Trophoblast cell (in vitro differentiated cells and primary cell): Measurements from ENCODE around the gene MTHFD1L.

ENCODE experiments used
- DNase-seq, 2 donors: peaks; one replicate each; pipeline ENCODE4 v3.0.0-alpha.2; 2016
- H2AFZ ChIP-seq: 2 replicates; pipeline ENCODE4 v1.6.1; 2013; ENCODE audit warnings: low read length, moderate library complexity, mild to moderate bottlenecking; ENCODE audit not compliant: insufficient read depth, poor library complexity
- H2AK5ac ChIP-seq: 2 replicates; pipeline ENCODE4 v1.6.1; 2013; ENCODE audit warnings: mild to moderate bottlenecking, low read length
- H2BK120ac ChIP-seq: 2 replicates; pipeline ENCODE4 v1.6.1; 2013; ENCODE audit warnings: low read length, mild to moderate bottlenecking, moderate library complexity; ENCODE audit not compliant: insufficient read depth, poor library complexity
- H2BK12ac ChIP-seq: 2 replicates; pipeline ENCODE4 v1.6.1; 2013; ENCODE audit warnings: mild to moderate bottlenecking, low read length, moderate library complexity
- H2BK5ac ChIP-seq: 2 replicates; pipeline ENCODE4 v1.6.1; 2013; ENCODE audit warnings: low read length, low read depth, moderate library complexity, mild to moderate bottlenecking; ENCODE audit not compliant: poor library complexity
- H3K14ac ChIP-seq: 2 replicates; pipeline ENCODE4 v1.6.1; 2013; ENCODE audit warnings: mild to moderate bottlenecking, low read length
- H3K18ac ChIP-seq: 2 replicates; pipeline ENCODE4 v1.6.1; 2013; ENCODE audit warnings: mild to moderate bottlenecking, low read length
- H3K23ac ChIP-seq: 2 replicates; pipeline ENCODE4 v1.6.1; 2013; ENCODE audit warnings: low read length
- H3K27ac ChIP-seq: 2 replicates; pipeline ENCODE4 v1.5.1; 2013; ENCODE audit warnings: low read depth, mild to moderate bottlenecking, inconsistent platforms, low read length, moderate library complexity
- H3K27me3 ChIP-seq: 2 replicates; pipeline ENCODE4 v1.6.1; 2013; ENCODE audit warnings: inconsistent platforms, mild to moderate bottlenecking, low read length, moderate library complexity; ENCODE audit not compliant: insufficient read depth
- H3K36me3 ChIP-seq, 2 experiments: 1 replicate in 1 of 2; 2 replicates in 1 of 2; pipeline ENCODE4 v1.6.1; 2013; ENCODE audit warnings: low read length in 2 of 2, mild to moderate bottlenecking in 2 of 2, moderate library complexity in 1 of 2; ENCODE audit not compliant: insufficient read depth in 2 of 2, control insufficient read depth in 1 of 2
- H3K4ac ChIP-seq: 2 replicates; pipeline ENCODE4 v1.6.1; 2013; ENCODE audit warnings: low read depth, mild to moderate bottlenecking, low read length, moderate library complexity
- H3K4me1 ChIP-seq, 2 experiments: 1 replicate in 1 of 2; 2 replicates in 1 of 2; pipeline ENCODE4 v1.6.1; 2013; ENCODE audit warnings: low read length in 2 of 2, mild to moderate bottlenecking in 2 of 2, moderate library complexity in 1 of 2; ENCODE audit not compliant: insufficient read depth in 2 of 2, control insufficient read depth in 1 of 2
- H3K4me2 ChIP-seq: 2 replicates; pipeline ENCODE4 v1.6.1; 2013; ENCODE audit warnings: inconsistent platforms, mild to moderate bottlenecking, low read length, moderate library complexity
- H3K4me3 ChIP-seq: 2 replicates; pipeline ENCODE4 v1.5.1; 2013; ENCODE audit warnings: mild to moderate bottlenecking, low read depth, low read length, inconsistent platforms
- H3K79me1 ChIP-seq: one replicate; pipeline ENCODE4 v1.6.1; 2013; ENCODE audit warnings: low read length
- H3K79me2 ChIP-seq: 2 replicates; pipeline ENCODE4 v1.6.1; 2013; ENCODE audit warnings: low read length, mild to moderate bottlenecking; ENCODE audit not compliant: control insufficient read depth, insufficient read depth, poor library complexity
- H3K9ac ChIP-seq: 2 replicates; pipeline ENCODE4 v1.6.1; 2013; ENCODE audit warnings: mild to moderate bottlenecking, low read length
- H3K9me3 ChIP-seq: 2 replicates; pipeline ENCODE4 v1.6.1; 2013; ENCODE audit warnings: low read depth, mild to moderate bottlenecking, control low read depth, inconsistent platforms, low read length; ENCODE audit not compliant: insufficient read depth
- H4K12ac ChIP-seq: 2 replicates; pipeline ENCODE4 v1.6.1; 2013; ENCODE audit warnings: low read depth, mild to moderate bottlenecking, low read length, moderate library complexity
- H4K8ac ChIP-seq: 2 replicates; pipeline ENCODE4 v1.6.1; 2013; ENCODE audit warnings: low read depth, mild to moderate bottlenecking, low read length, moderate library complexity
- H4K91ac ChIP-seq: one replicate; pipeline ENCODE4 v1.6.1; 2013; ENCODE audit warnings: low read depth, mild to moderate bottlenecking, low read length, moderate library complexity
- WGBS: extraction: QIAGEN DNeasy Blood & Tissue Kit; methylation state at CpG from one replicate; pipeline ENCODE4 v1.1.7; 2013; ENCODE audit warnings: missing lambda C conversion rate; ENCODE audit not compliant: insufficient read length, insufficient coverage; ENCODE audit errors: extremely low coverage; 5-methylcytosine and 5-hydroxymethylcytosine counted together

The MTHFD1L gene

GRCh38 chr6:150898399-150899170 lies 33.1 kb downstream of the MTHFD1L start:
- Histone ChIP-seq H2BK5ac (no peak overlapping the region), H3K23ac (no peak overlapping the region), H3K27ac (peak overlapping the region; percentile 20), H3K9ac (no peak overlapping the region), H3K4me2 (no peak overlapping the region), H3K4me3 (no peak overlapping the region), H2AFZ (no peak overlapping the region), H2BK120ac (no peak overlapping the region), H3K4ac (no peak overlapping the region), H3K14ac (no peak overlapping the region), H3K18ac (no peak overlapping the region), H3K79me2 (no peaks in the 10 kb centered on the region), H4K12ac (no peak overlapping the region), H3K79me1 (no peaks in the 10 kb centered on the region), H2BK12ac (no peak overlapping the region), H2AK5ac (no peak overlapping the region), H4K91ac (no peak overlapping the region), H3K4me1 (peaks cover 7 to 10% of the 10 kb centered on the region in 2 experiments), H3K27me3 (no peaks in the 10 kb centered on the region), H3K9me3 (no peaks in the 10 kb centered on the region), H4K8ac (no peak overlapping the region), H3K36me3 (peaks cover 0 to 10% of the 10 kb centered on the region in 2 experiments)
- peak in 1 of 2 donors; percentile 72 for DNase-seq
- no CpG with 5 or more reads among the region's 11 CpGs for WGBS

DNA sequence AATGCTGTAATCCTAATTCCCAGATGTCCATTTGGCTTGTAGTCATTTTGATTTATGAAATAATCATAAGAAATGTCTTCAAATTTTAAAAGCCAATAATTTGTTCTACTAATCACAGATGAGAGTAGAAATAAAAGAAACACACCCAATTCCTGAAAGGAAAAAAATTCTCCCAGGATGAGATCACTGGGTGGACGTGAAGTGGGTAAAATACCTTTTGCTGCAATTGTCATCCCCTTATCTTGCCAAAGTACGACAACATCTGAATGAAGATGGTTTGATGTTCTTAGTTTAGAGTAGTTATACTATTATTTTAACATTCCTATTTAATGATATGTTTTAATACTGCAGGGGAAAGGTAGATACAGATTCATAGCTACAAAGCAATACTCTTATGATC lies 33.7 kb downstream of the MTHFD1L start:
- Histone ChIP-seq H3K18ac (no peak overlapping the region), H2BK5ac (no peak overlapping the region), H2AK5ac (no peak overlapping the region), H3K4ac (no peak overlapping the region), H4K12ac (no peak overlapping the region), H3K4me3 (no peak overlapping the region), H3K79me1 (no peaks in the 10 kb centered on the region), H3K9me3 (no peaks in the 10 kb centered on the region), H3K27ac (no peak overlapping the region), H2BK12ac (no peak overlapping the region), H3K79me2 (no peaks in the 10 kb centered on the region), H3K9ac (no peak overlapping the region), H4K8ac (no peak overlapping the region), H3K14ac (no peak overlapping the region), H3K4me1 (peaks cover 2 to 5% of the 10 kb centered on the region in 2 experiments), H3K23ac (no peak overlapping the region), H4K91ac (no peak overlapping the region), H2AFZ (no peak overlapping the region), H3K36me3 (peaks cover 0 to 6% of the 10 kb centered on the region in 2 experiments), H3K27me3 (no peaks in the 10 kb centered on the region), H2BK120ac (no peak overlapping the region), H3K4me2 (no peak overlapping the region)
- no CpG with 5 or more reads among the region's 2 CpGs for WGBS
- peak in 1 of 2 donors; percentile 72 for DNase-seq

GRCh38 chr6:150900049-150900448 lies 34.5 kb downstream of the MTHFD1L start:
- Histone ChIP-seq H4K12ac (no peak overlapping the region), H3K36me3 (peaks cover 0 to 5% of the 10 kb centered on the region in 2 experiments), H3K79me1 (no peaks in the 10 kb centered on the region), H4K8ac (no peak overlapping the region), H3K18ac (no peak overlapping the region), H2BK5ac (no peak overlapping the region), H3K14ac (no peak overlapping the region), H3K4me1 (peaks cover 2 to 5% of the 10 kb centered on the region in 2 experiments), H2AFZ (no peak overlapping the region), H3K23ac (no peak overlapping the region), H2BK120ac (no peak overlapping the region), H3K4me3 (no peak overlapping the region), H3K27me3 (no peaks in the 10 kb centered on the region), H3K4ac (no peak overlapping the region), H3K9me3 (no peaks in the 10 kb centered on the region), H2BK12ac (no peak overlapping the region), H3K4me2 (no peak overlapping the region), H3K9ac (no peak overlapping the region), H3K79me2 (no peaks in the 10 kb centered on the region), H2AK5ac (no peak overlapping the region), H3K27ac (no peak overlapping the region), H4K91ac (no peak overlapping the region)
- no peak for DNase-seq
- no CpG with 5 or more reads among the region's 3 CpGs for WGBS

GRCh38 chr6:150902142-150902776 lies 36.8 kb downstream of the MTHFD1L start:
- H3K4ac ChIP-seq, result no peak overlapping the region
- no peak overlapping the region for H4K12ac ChIP-seq
- peaks cover 5 to 7% of the 10 kb centered on the region in 2 experiments for H3K36me3 ChIP-seq
- H3K4me1 ChIP-seq, result peaks cover 2 to 5% of the 10 kb centered on the region in 2 experiments
- no peak overlapping the region for H3K18ac ChIP-seq
- no peak overlapping the region for H2BK5ac ChIP-seq
- no peaks in the 10 kb centered on the region for H3K9me3 ChIP-seq
- no CpG with 5 or more reads among the region's 3 CpGs for WGBS
- H3K27me3 ChIP-seq, result no peaks in the 10 kb centered on the region
- H3K79me1 ChIP-seq, result no peaks in the 10 kb centered on the region
- no peak overlapping the region for H3K9ac ChIP-seq
- no peak overlapping the region for H2BK120ac ChIP-seq
- H4K8ac ChIP-seq, result no peak overlapping the region
- no peak overlapping the region for H3K27ac ChIP-seq
- no peak overlapping the region for H3K23ac ChIP-seq
- H2BK12ac ChIP-seq, result no peak overlapping the region
- H3K4me2 ChIP-seq, result no peak overlapping the region
- H4K91ac ChIP-seq, result no peak overlapping the region
- no peak overlapping the region for H2AFZ ChIP-seq
- DNase-seq, result no peak
- H3K14ac ChIP-seq, result no peak overlapping the region
- no peaks in the 10 kb centered on the region for H3K79me2 ChIP-seq
- H3K4me3 ChIP-seq, result no peak overlapping the region
- H2AK5ac ChIP-seq, result no peak overlapping the region
